22Rv1 (cell line): ENCODE results near the gene QPCT.

Experiments
- ZFX ChIP-seq: fragments of 450-650 bp; IDR thresholded peaks from 2 replicates; pipeline ENCODE4 v1.6.1; 2017; ENCODE audit warnings: antibody characterized with exemption, borderline replicate concordance
- TF ChIP-seq, protein P1 (sequence below): fragments of 450-650 bp; IDR thresholded peaks from 2 replicates; pipeline ENCODE4 v1.5.1; 2017; ENCODE audit warnings: mild to moderate bottlenecking

DNA sequence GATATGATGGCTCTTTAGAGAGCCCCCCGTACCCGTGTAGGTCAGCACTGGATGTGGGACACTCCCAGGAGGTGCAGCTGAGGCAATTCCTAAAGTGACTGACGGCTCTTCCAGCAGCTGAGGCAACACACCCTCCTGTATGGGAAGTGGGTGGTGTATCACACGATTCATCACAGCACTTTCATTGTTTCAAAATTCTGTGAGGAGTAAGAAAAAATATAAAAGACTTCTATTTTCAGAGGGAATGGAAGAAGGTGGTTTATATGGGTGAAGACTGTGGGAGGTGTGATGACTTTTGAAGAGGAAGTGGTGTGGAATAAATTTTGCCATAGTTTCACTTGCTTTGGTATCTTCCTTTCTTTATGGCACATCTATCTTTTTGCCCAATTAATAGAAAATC is 22.3 kb downstream of the QPCT start:
- TF ChIP-seq, protein P1, sequence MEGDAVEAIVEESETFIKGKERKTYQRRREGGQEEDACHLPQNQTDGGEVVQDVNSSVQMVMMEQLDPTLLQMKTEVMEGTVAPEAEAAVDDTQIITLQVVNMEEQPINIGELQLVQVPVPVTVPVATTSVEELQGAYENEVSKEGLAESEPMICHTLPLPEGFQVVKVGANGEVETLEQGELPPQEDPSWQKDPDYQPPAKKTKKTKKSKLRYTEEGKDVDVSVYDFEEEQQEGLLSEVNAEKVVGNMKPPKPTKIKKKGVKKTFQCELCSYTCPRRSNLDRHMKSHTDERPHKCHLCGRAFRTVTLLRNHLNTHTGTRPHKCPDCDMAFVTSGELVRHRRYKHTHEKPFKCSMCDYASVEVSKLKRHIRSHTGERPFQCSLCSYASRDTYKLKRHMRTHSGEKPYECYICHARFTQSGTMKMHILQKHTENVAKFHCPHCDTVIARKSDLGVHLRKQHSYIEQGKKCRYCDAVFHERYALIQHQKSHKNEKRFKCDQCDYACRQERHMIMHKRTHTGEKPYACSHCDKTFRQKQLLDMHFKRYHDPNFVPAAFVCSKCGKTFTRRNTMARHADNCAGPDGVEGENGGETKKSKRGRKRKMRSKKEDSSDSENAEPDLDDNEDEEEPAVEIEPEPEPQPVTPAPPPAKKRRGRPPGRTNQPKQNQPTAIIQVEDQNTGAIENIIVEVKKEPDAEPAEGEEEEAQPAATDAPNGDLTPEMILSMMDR: no peak
- no peak for TF ChIP-seq ZFX
